K562 (cell line): Measurements from ENCODE around the gene GNG11. TPM values are rescaled to one million over a fixed set of nuclear protein-coding genes. Genes with fewer than 3 reads are reported as not detected.

Experiments
- polyA plus RNA-seq, 8 experiments: library from polyadenylated mRNA; depleted of rRNA in 4 of 8; stranded (reverse) in 5 of 8; unstranded in 3 of 8; fragments of >200 nt; fragmentation: Nextera tagmentation in 2 of 8; fragmentation: Illumina TruSeq in 1 of 8; extraction: Ambion mirVana in 2 of 8; extraction: Trizol in 1 of 8; gene quantifications; 2 replicates each; pipeline versions ENCODE4 v1.2.1 to v1.2.3, GENCODE V29; 2011 to 2014; ENCODE audit warnings: inconsistent platforms in 1 of 8, missing spikeins in 1 of 8
- small RNA-seq: library from RNA; depleted of rRNA; stranded (forward); fragments of <200 nt; gene quantifications from one replicate; pipeline ENCODE3, GENCODE V24; 2014
- total RNA-seq, 7 experiments: library from RNA; depleted of rRNA in 6 of 7; stranded (reverse); fragments of >200 nt in 6 of 7; fragmentation: Illumina TruSeq in 2 of 7; extraction: Trizol in 2 of 7; gene quantifications; 2 replicates each; pipeline versions ENCODE4 v1.2.1 to v1.2.3, GENCODE V29; 2011 to 2021; ENCODE audit warnings: low replicate concordance in 1 of 7

Gene GNG11
- total and polyA plus RNA-seq, 9 of the 15 experiments (the other 6 are each of a cell fraction or from before 2014, with no cell fraction given): 0.06 TPM; not detected in 8

Small RNAs within 50 kb of the gene (small RNA-seq; reads per million reads assigned to genes)
- gene AC002076.2: not detected

Other genes with a start within 250 kb of the GNG11 start
- gene TFPI2, start 31.0 kb upstream of the GNG11 start, total RNA-seq (2014; rRNA removed): not detected in 2 replicates
- not detected in 2 replicates for gene TFPI2, start 31.0 kb upstream of the GNG11 start, total RNA-seq (2014; rRNA removed; fragmentation: Illumina TruSeq; extraction: Trizol)
- gene TFPI2, start 31.0 kb upstream of the GNG11 start, total RNA-seq (2015; rRNA removed; fragmentation: Illumina TruSeq; extraction: Trizol): 0.07 and 0.08 TPM in 2 replicates
- 0.11 TPM in 1 of 2 replicates, not detected in the other for gene TFPI2, start 31.0 kb upstream of the GNG11 start, total RNA-seq (2021)
- 0.25 TPM in 1 of 2 replicates, not detected in the other for gene TFPI2, start 31.0 kb upstream of the GNG11 start, polyA plus RNA-seq (2011; rRNA removed)
- gene TFPI2, start 31.0 kb upstream of the GNG11 start, polyA plus RNA-seq (2014; fragmentation: Illumina TruSeq; extraction: Trizol): 0.10 TPM in 1 of 2 replicates, not detected in the other
- gene TFPI2, start 31.0 kb upstream of the GNG11 start, polyA plus RNA-seq (2014; fragmentation: Nextera tagmentation; extraction: Ambion mirVana): not detected
- gene TFPI2, start 31.0 kb upstream of the GNG11 start, polyA plus RNA-seq (2014; rRNA removed): 0.17 and 0.53 TPM in 2 replicates
- gene GNGT1, start 15.2 kb upstream of the GNG11 start, total RNA-seq (2014; rRNA removed): 0.29 TPM in 1 of 2 replicates, not detected in the other
- gene GNGT1, start 15.2 kb upstream of the GNG11 start, total RNA-seq (2014; rRNA removed; fragmentation: Illumina TruSeq; extraction: Trizol): 0.07 and 0.29 TPM in 2 replicates
- 0.33 and 0.49 TPM in 2 replicates for gene GNGT1, start 15.2 kb upstream of the GNG11 start, total RNA-seq (2015; rRNA removed; fragmentation: Illumina TruSeq; extraction: Trizol)
- 0.78 and 0.83 TPM in 2 replicates for gene GNGT1, start 15.2 kb upstream of the GNG11 start, total RNA-seq (2021)
- gene GNGT1, start 15.2 kb upstream of the GNG11 start, polyA plus RNA-seq (2011; rRNA removed): 0.04 and 0.24 TPM in 2 replicates
- not detected in 2 replicates for gene GNGT1, start 15.2 kb upstream of the GNG11 start, polyA plus RNA-seq (2014; fragmentation: Illumina TruSeq; extraction: Trizol)
- under 1 TPM; 0.51 to 0.83 TPM for gene GNGT1, start 15.2 kb upstream of the GNG11 start, polyA plus RNA-seq (2014; fragmentation: Nextera tagmentation; extraction: Ambion mirVana)
- 0.65 TPM in 1 of 2 replicates, not detected in the other for gene GNGT1, start 15.2 kb upstream of the GNG11 start, polyA plus RNA-seq (2014; rRNA removed)
- gene BET1, start 82.6 kb downstream of the GNG11 start, total RNA-seq (2014; rRNA removed): 15.8 and 25.3 TPM in 2 replicates
- 36.5 and 40.5 TPM in 2 replicates for gene BET1, start 82.6 kb downstream of the GNG11 start, total RNA-seq (2014; rRNA removed; fragmentation: Illumina TruSeq; extraction: Trizol)
- gene BET1, start 82.6 kb downstream of the GNG11 start, total RNA-seq (2015; rRNA removed; fragmentation: Illumina TruSeq; extraction: Trizol): 27.3 and 29.8 TPM in 2 replicates
- gene BET1, start 82.6 kb downstream of the GNG11 start, total RNA-seq (2021): 30.6 and 31.6 TPM in 2 replicates
- gene BET1, start 82.6 kb downstream of the GNG11 start, polyA plus RNA-seq (2011; rRNA removed): 48.1 and 64.6 TPM in 2 replicates
- gene BET1, start 82.6 kb downstream of the GNG11 start, polyA plus RNA-seq (2014; fragmentation: Illumina TruSeq; extraction: Trizol): 38.2 and 45.6 TPM in 2 replicates
- 100 to 1,000 TPM; 171 to 190 TPM for gene BET1, start 82.6 kb downstream of the GNG11 start, polyA plus RNA-seq (2014; fragmentation: Nextera tagmentation; extraction: Ambion mirVana)
- gene BET1, start 82.6 kb downstream of the GNG11 start, polyA plus RNA-seq (2014; rRNA removed): 37.8 and 38.5 TPM in 2 replicates